ENCODE measurements around the gene KRT37.
"Not testable (repeated sequence)": the region's sequence is repeated elsewhere in the genome, so short reads cannot be mapped to it uniquely, and the experiment has no call there.

KRT37 gene

DNA sequence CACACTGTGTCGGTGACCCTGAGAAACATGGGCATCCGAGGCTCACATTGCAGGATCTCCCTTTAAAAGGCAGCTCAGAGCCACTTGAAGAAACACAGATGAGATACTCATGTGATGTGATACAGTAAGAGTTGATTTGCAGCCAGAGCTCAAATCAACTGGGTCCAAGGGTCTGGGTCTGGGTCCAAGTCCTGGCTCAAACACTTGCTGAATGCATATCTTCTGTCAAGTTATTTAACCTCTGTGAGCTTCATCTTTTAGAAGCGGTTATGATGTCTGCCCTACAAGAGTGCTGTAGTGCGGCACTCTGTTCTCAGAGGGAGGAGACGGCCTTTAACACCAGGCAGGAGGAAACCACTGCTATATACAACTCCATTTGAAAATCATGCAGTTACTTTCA is 10.0 kb upstream of the KRT37 start:
- no peak for DNase-seq (ENCODE audit: low read depth in 2 of 2)

DNA sequence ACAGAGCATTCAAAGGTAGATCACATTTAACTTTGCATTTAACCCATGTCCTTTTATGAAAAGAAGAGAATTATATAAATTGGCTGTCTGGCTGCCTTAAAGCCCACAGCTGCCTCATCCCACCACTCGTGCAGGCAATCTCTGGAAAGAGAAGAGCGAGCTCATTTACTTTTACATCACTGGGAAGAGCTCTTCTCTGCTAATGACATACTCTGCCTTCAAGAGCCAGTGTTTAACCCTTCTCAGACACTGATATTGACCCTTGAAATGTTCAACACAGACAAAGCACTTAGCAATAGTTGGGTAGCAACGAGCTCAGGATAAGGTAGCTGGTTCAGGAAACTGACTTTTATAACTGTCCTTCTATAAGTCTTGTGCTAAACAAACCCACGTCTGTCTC is 9.6 kb upstream of the KRT37 start:
- no peak for DNase-seq (ENCODE audit: low read depth in 2 of 2)

- DNase-seq (ENCODE audit: low read depth in 2 of 2): no peak
Measured at GRCh38 chr17:41433586-41433985, 9.2 kb upstream of the KRT37 start.

DNA sequence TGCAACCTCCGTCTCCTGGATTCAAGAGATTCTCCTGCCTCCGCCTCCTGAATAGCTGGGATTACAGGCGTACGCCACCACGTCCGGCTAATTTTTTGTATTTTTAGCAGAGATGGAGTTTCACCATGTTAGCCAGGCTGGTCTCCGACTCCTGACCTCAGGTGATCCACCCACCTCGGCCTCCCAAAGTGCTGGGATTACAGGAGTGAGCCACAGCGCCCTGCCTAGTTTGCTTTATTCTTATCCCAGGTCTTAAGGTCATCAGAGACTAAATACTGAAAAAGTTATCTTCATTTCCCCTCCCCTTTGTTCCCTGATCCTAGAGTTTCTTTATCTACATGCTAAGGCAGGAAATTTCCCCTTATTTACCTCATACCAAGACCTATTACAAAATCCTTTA is 6.0 kb upstream of the KRT37 start:
- not testable (repeated sequence) for DNase-seq (ENCODE audit: low read depth in 2 of 2)

GRCh38 chr17:41429667-41430066 is 5.3 kb upstream of the KRT37 start:
- DNase-seq (ENCODE audit: low read depth in 2 of 2): no peak

DNA sequence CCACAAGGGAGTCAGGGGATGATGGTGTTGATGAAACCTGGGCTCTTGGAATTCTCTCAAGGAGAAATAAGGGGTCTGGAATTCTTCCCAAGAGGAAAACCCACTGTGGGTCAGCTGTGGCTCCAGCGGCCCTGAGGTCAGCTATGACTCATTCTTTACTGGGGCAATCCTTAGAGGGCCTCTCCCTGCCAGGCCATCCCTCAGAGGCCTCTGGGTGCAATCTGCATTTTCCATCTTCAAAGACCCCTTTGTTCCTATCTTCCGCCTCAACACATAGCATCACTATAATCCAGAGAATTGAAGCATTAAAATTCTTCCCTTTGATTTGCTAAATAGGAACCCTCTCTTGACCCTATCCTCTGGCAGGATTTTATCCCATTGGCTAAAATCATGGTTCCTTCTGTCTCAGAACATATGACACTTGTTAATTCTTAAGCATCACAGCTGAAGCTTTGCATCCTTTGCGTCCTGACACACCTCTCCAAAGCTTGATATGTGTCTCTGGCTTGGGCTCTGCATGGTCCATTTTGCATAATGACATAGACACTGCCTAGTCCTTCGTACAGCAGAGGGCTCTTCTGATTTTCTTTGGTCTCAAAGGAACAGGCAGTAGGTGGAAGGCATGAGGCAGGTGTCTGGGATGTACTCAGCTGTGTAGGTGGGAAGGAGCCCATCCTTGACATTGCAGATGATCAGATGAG is 4.4 kb upstream of the KRT37 start:
- DNase-seq (ENCODE audit: low read depth in 2 of 2): no peak

DNA sequence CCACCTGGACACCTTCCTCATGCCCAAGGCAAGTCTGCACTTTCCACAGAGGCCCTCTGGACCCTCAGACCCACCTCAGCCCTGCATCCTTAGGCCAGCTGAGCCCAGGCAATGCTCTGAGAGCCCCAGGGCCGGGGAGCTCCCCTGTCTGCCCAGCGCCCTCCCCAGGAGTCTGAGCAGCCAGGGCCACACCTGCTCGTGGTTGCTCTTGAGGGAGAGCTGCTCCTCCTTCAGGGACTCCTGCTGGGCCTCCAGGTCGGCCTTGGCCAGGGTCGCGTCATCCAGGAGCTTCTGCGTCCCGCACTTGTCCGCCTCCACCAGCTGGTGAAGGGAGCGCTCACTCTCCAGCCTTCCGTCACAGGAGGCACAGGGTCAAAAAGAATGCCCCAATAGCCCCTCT is 1.8 kb downstream of the KRT37 start:
- not testable (repeated sequence) for DNase-seq (ENCODE audit: low read depth in 2 of 2)

DNA sequence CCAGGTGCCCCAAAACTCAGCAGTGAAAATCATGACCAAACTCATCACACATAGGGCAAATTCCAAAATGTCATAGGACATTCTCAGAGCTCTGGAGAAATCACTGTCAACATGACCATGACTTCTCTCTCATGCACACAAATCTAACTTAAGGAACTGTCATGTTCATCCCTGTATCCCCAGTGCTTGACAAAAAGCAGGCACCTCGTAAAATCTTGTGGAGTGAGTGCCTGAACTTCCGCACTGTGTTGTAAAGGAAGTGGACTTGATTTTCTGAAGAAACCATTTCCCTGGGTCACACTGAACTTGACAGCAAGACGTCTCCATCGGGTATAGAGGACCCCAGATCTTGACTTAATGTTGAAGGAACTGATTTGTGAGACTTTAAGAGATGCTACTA is 2.8 kb downstream of the KRT37 start:
- DNase-seq (ENCODE audit: low read depth in 2 of 2): no peak

- no peak for DNase-seq (ENCODE audit: low read depth in 2 of 2)
Measured at GRCh38 chr17:41421116-41421515, 3.3 kb downstream of the KRT37 start.

- DNase-seq (ENCODE audit: low read depth in 2 of 2): no peak
Measured at GRCh38 chr17:41420134-41420533, 4.3 kb downstream of the KRT37 start.

GRCh38 chr17:41419716-41420115 is 4.7 kb downstream of the KRT37 start:
- DNase-seq (ENCODE audit: low read depth in 2 of 2): no peak

DNA sequence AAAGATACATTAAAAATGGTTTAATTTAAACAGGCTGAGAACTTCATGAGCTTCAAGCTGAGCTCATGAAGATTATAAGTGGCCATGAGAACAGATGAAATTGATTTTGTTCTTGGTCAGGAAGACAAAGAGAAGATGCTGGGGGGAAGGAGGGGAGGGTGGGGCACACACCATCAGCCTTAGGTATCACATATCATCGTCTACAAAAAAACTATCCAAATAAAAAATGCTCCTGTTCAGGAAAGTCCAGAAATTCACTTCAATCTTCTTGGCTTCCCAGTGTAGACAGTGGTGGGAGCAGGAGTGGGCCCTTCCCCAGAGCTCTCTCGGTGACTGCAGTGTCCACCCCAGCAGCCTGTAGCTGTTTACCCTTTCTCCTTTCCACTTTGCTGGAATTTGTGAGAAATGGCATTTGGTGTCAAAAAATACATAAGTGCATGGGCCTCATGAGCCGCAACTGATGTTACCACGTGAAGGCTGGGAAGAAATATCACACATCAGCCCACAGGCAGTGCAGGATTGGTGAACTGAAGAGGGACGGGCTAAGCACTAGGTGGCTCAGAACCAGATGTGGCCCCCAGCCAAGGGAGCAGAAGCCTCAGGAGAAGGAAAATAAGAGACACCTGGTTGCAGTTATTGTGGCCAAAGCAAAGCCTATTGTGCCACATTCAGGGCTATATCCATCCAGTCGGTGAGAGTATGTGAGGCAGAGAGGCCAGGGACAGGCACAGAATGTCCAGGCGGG is 6.1 kb downstream of the KRT37 start:
- no peak for DNase-seq (ENCODE audit: low read depth in 2 of 2)

GRCh38 chr17:41417576-41418015 is 6.8 kb downstream of the KRT37 start:
- DNase-seq (ENCODE audit: low read depth in 2 of 2): no peak

DNA sequence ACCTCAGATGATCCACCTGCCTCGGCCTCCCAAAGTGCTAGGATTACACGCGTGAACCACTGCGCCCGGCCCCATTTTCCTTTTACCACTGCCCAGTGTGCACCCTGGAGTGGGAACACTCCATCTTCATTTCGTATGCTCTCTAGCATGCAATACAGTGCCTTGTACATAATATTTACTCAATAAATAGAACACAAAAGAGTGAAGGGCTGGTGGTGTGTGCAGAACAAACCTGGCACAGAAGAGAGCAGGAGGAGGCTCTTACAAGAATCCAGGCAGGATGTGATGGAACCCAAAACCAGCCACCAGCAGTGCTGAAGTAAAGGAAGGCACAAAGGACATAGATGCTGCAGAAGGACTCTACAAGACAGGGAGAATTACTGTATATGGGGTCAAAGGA is 7.3 kb downstream of the KRT37 start:
- DNase-seq (ENCODE audit: low read depth in 2 of 2): no peak

GRCh38 chr17:41416479-41416878 is 7.9 kb downstream of the KRT37 start:
- no peak for DNase-seq (ENCODE audit: low read depth in 2 of 2)

DNA sequence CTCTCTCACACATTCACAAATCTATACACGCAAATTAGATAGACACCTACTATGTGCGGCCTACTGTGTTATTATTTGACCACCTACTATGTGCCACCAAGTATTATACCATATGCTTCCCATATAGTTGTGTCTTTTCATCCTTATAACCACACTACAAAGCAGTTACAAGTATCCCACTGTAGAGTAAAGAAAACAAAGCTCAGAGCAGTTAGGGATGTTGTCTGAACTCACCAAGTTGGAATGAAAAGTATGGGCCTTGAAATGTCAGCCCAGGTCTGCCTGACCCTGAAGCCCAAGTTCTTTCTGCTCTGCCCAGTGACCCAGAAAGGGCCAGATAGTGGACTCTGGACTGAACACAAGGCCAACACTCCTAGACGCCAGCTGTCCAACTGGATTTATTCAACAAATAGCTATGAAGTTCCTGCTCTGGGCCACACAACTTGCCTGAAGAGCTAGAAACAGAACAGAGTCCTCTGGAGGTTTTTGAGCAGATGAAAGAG is 8.5 kb downstream of the KRT37 start:
- no peak for DNase-seq (ENCODE audit: low read depth in 2 of 2)

- no peak for DNase-seq (ENCODE audit: low read depth in 2 of 2)
Measured at GRCh38 chr17:41415411-41415810, 9.0 kb downstream of the KRT37 start.

- no peak for DNase-seq (ENCODE audit: low read depth in 2 of 2)
Measured at GRCh38 chr17:41413982-41414381, 10.4 kb downstream of the KRT37 start.

DNA sequence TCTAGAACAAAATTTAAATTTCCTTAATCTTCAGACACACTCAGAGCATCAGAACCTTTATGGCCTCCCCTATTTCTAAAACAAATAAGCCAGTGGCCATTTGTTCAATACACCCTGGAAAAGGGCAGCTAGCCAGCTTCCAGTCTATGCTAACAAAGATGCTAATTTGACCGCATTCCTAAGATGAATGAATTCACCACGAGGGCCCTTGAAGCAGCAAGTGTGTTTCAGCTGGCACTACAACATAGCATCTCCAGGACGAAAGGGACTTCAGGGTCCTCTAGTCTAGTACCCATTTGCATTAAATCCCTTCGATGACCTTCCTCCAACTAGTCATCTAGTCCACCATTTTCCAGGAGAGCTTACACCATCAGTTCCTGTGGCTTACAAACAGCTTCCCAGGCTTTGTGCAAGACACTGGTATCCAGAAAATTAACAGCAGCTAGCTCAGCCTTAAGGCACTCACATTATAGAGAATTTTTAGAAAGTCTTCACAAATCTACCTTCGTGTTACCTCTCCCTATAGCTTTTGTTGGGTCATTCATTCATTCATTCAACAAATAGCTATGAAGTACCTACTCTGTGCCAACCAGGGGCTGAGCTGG is 10.9 kb downstream of the KRT37 start:
- no peak for DNase-seq (ENCODE audit: low read depth in 2 of 2)

- no peak for DNase-seq (ENCODE audit: low read depth in 2 of 2)
Measured at GRCh38 chr17:41411072-41411840, 13.1 kb downstream of the KRT37 start.

DNA sequence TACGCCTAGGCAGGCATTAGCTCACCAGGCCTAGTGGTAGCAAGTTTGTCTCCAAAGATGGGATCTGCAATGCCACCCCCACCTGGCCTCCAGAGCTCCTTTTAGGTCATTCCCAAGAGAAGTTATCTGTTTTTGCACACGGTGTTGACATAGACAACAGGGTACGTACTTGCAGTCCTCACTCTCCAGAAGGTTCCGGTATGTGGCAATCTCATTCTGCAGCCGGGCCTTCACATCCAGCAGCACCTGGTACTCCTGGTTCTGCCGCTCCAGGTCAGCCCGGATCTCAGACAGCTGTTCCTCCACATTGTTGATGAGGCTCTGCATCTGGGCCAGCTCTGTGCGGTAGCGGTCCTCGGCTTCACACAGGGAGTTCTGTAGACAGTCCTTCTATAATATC is 17.2 kb downstream of the KRT37 start:
- DNase-seq (ENCODE audit: low read depth in 2 of 2): no peak

- DNase-seq (ENCODE audit: low read depth in 2 of 2): no peak
Measured at GRCh38 chr17:41406205-41406604, 18.2 kb downstream of the KRT37 start.

All from activated CD4-positive, alpha-beta T cell treated with anti-CD3 and anti-CD28 coated beads for 24 hours (primary cell).